ENCODE measurements around the gene SMG6.

The SMG6 gene

DNA sequence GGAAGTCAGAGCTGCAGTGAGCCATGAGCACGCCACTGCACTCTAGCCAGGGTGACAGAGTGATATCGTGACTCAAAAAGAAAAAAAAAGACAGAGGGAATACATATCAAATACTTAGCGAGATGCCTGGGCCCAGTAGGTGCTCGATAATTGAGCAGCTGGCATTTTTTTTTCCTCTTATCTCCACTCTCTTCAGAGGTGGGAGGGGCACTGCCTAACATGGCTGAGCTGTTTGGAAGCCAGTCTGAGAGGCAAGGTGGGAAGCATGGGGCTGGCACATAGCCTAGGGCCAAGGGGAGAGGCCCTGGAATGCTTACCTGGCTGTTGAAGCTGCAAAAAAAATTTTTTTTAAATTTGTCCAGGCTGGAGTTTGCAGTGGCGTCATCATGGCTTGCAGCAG, 210.2 kb downstream of the SMG6 start:
- no peak for DNase-seq

DNA sequence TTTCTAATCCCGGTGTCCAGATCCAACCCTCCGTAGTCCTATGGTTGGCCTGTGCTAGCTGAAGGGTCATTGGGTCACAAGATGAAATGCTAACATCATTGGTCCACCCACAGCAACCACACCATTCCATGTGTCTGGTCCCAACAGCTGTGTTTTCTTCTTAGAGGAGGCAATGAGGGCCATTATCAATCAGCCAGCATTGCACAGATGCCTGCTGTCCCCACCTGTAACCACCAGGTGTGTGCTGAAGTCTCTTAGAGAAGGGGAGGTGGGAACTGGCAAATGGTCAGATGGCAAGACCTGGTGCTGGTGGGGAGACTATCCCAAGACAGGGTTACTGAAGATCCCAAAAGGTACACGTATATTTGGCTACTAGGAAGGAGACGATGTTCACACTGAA, 211.3 kb downstream of the SMG6 start:
- no peak for DNase-seq

DNA sequence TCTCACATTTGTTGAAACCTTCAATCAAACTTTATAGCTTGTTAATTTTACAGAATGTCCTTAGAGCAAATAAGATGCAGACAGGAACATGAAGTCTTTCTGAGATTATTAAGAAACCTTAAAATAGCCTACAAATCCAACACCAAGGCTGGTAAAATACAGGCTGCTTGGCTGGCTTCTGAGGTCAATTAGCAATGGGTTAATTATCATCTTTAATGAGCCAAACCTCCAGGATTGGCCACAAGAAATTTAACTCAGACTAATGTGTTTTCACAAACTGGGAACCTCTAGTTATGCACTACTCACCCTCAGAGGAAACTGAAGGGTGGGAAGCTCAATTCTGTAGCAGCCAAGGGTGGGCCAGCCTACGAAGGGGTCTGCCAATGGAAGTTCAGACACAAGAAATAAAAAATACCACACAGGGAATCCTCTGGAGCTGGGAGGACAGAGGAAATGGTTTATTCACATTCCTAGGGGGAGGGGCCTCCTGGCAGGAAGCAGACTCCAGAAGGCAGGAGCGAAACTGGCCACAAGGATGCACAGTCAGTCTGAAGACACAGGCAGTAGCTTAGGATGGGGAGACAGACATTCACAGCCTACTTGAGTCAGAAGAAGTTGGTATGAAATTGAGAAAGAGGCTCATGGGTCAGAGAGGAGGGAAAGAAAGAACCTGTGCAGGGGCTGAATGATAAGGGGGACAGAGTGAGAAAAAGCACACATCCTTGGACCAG, 212.6 kb downstream of the SMG6 start:
- DNase-seq: no peak

DNA sequence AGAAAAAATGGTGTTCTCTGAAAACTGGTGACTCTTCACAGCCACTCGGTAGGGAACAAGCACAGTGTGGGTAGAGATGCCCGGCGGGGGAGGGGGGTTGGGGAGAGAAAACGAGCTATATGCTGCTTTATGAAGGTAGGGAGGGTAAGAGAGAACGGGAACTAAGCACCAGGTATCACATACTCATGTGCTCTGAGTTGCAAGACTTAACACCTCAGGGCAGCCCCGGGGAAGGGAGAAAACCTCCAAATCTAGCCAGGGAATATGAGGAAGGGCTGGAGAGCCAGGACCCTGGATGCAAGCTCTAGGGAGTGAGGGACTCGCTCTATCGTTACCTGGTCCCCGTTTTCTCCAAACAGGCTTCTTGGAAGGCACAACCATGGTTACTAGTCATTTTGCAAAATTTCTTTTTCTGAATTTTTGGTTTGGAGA, 213.4 kb downstream of the SMG6 start:
- DNase-seq: peak; percentile 32

DNA sequence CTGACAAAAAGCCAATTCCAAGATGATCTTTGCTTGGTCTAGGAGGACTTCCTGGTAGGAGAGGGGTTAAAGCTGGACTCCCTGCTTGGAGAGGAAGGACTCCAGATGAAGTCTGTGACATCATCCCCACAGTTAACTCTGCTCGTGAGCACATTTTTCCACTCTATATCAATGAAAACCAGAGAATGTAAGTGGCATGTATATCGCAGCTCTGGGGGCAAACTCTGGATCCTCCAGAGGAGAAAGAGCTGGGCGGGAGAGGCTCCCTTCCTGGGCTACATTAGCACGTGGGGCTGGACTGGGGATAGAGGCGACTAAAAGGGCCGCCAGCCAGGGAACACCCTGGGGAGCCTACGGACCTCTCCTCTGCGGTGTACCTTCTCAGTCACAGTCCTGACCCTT, 214.6 kb downstream of the SMG6 start:
- no peak for DNase-seq

DNA sequence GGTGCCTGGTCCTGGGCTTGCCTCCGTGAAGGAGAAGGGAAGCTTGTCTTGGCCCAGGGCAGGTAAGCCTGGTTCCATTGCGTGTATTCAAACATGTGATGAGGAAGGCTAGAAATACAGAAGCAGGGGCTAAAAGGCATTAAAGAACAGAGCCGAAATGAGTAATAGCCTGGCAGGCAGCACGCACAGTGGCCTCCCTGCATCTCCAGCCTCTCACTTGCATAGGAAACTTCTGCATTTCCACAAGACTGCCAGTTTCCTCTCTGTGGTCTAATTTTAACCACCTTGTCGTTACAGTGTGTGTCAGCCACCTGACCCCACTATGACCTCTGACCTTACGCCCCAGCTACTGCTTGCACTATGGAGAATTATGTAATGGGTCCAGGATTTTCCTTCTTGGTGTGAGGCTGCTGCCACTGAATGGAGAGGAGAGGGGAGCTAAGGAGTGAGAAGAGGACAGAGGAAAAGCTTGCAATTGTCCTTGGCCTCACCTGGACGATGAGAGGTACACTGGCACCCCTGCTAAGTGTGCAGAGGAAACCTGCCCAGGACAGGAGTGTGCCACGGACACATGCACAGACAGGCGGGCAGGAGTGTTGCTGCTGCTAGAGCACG, 215.9 kb downstream of the SMG6 start:
- peak; percentile 73 for DNase-seq

DNA sequence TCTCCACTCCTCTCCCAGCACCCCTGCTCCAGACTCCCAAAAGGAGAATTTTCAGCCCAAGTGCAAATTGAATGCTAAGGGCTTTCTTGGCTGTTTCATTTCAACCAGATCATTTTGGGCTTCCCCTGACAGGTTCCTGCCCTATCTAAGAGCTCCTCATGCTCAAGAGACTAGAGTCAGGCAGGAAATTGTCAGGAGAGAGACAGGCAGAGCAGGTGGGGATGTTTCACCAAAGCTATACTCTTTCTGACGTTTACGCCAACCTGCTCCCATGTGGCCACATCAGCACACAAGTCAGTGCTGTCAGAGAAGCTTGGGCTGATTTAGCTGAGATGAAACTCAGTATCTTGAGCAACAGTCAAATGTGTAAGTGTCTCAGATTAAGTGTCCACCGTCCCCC, 217.3 kb downstream of the SMG6 start:
- DNase-seq: no peak

DNA sequence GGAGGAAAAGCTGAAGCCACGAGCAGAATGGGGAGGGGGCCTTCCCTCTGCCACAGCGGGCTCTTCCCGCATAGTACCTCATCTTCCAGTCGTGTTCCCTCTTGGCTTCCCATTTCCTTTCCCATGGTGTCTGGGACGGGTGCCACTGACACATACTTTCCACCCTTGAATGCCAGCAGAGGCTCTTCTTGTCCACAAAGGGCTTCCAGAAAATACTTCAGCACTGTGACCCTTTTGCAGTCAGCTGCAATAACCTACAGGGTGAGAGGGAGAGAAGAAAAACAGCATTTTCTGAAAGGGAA, 218.0 kb downstream of the SMG6 start:
- DNase-seq: no peak

DNA sequence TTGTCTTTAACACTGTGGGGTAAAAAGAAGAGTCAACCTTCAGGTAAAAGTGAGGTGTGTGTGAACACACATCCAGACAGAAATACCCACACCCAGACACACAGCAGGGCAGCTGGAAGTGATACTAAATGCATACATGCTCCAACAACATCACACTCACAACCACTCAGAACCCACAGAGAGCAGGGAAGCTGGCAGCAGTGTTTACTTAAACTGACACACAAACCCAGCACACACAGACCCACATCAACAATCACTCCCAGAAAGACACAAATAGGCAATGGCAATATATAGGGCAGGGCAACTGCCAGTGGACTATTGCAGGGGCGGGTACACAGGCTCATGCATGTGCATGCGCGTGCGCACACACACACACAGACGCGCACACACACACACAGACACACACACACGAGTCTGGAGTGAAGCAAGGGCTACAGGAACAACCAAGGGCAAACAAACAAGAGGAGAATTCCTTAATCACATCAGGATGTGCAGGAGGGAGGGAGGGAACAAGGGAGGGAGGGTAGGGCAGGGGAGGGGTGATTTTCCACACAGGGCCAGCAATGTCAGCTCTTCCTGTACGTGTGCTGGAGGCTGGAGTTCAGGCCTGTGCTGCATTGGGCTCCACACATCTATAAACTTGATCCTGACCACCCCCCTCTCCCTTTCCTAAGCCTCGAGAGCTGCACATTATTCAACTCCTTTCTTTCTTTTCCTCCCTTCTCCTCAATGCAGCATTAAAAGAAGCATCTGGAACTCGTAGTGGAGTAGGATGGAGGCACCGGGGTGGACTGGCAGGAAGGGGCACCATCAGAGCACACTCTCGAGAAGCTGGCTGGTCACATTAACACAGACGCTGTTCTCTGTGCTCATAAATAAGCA, 218.6 kb downstream of the SMG6 start:
- no peak for DNase-seq

DNA sequence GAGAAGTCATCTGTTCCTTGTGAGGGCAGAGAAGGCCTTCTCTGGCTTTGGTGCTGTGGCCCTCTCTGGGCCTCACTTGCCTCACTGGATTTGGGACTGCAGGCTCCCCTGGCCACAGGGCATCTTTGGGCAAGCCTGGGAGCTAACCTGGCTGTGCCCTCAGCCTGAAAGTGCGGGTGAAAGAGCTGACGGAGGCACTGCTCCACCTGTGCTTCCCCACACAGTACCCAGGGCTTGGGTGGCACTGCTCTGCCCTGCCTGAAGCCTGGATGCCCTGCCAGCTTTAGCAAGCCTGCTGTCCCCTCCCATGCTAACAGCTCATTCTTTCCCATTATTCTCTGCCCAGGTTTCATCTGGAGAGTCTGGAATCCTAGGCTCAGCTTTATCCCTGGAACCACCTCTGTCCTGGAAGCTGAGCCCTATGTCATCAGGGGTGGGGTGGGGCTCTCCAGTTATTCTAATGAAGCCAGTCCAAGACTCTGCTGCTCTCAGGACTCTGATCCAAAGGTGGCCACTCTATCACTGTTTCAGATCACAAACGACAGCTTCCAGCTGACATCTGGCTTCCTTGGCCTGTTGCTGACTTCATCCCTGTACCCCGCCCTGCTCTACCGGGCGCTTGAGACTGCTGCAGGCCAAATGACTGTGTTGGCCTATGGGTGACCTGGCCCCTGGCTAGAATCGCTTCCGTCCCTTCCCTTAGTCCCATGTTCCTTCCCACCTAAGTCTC, 219.4 kb downstream of the SMG6 start:
- DNase-seq: no peak

DNA sequence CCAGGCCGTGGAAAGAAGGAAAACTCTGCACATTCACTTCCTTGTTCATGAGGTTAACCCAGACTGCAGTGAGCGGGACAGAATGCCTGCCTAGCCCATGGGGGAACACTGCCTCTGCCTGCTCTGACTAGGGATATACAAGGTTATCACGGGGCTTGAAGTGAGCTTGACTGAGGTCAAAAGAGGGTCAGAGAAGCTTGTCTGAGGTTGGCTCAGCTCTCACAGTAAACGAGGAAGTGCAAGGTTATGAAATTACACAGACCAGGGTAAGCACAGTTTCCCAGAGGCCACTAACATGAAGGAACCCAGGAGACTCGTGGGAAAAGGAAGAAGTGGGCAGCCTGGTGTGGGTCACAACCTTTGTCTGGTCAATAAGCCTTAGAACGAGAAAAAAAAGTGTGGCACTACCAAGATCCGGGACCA, 220.0 kb downstream of the SMG6 start:
- no peak for DNase-seq

DNA sequence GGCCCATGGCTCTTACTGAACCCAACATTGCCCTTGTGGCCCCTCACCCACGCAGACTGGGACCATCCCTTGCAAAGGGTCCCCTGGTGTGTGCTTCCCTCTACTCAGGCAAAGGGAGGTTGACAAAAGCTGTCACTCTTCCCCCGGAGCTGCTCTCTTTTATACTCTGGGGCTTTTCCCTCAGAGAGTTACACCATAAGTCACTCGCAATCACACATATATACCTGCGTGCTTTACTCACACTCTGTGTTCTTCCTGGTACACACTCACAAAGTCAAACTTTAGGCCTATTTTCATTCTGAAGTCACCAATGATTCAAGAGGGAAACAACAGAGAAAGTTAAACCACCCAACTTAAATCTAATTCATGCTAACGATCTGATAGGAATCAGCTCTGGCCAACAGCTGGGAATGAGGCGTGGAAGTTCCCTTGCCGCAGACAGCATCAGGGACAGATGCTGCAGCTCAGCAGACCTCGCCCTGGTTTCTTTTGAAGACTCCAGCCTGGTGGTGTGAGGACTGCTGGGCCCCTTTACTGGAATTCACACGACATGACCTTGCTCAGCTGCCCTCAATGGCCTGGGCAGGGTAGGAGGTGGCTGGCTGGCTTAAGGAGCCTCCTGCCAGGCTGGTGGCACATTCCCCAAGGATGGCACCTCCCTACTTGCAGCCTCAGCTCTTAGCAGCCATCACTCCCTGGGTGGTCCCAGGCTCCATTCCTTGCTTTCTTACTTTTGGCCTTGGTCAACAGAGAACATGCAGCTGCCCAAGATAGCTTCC, 221.4 kb downstream of the SMG6 start:
- no peak for DNase-seq

DNA sequence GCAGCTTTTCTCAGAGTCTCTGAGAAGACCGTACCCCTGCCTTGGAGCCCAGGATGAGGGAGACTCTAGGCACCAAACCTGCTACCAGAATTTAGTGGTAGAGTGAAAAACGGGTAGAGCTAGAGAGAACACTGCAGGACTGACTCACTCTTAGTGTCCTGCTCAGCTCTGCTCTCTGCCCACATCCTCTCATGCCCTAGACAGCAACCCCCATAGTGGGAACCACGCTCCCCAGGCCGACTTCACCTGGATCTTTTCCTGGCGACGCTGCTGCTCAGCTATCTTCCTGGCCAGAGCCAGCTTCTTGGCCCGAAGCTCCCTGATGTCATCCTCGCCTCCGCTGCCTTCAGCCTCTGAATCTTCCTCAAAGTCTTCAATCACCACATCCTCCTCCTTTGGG, 222.0 kb downstream of the SMG6 start:
- no peak for DNase-seq

DNA sequence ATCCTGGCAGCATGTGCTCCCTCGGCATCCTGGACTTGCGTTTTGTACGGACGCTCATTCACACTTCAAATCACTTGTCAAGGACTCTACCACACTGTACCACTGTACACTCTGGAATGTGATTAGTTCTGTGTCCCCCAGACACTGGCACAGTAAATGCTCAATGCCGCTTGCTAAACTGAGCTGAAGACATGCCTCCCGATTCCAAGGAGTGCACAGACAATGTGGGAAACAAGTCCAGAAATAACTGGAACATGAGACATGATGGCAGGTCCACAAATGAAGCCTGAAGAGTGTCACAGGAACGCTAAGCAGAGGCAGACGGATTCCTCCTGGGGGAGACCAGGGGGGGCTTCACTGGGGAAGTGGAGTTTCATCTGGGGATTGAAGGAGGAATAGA, 226.5 kb downstream of the SMG6 start:
- DNase-seq: no peak

DNA sequence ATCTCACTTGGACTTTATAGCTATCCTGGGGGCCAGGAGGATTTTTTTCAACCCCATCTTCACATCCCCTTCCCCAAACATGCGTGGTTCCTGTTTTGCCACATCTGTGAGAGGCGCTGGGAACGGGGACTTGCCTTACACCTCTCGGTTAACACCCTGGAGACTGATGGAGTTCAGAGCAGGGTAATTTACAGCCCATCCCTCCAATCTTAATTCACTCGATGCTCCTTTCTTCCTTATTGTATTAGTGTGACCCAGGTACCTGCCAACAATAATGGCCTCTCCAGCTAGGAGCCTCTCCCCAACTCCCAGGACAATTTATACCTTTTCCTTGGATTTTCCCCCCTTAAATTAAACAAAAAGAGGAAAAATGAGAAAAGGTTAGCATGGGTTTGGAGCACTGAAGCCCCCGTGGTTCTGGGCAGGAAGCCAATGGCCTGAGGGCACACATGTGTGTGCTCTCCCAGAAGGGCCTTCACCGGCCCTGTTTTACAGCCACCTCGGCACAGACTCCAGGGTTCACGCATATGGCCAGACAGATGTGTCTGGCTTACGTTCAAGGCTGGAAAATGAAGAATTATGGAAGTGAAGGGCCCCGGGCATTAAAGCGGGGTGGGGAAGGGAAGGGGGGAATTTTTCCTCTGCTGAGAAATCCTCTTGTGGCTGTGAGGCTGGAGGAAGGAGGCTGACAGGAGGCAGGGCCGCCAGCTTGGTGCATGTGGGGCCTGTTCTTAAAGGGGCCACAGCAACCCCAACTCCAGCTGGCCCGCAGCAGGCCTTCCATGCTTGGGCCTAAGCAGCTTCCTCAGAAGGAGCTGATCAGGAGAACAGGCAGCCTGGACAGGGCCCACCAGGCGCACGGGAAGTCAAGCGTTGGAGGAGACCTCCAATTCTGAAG, 227.2 kb downstream of the SMG6 start:
- DNase-seq: no peak

DNA sequence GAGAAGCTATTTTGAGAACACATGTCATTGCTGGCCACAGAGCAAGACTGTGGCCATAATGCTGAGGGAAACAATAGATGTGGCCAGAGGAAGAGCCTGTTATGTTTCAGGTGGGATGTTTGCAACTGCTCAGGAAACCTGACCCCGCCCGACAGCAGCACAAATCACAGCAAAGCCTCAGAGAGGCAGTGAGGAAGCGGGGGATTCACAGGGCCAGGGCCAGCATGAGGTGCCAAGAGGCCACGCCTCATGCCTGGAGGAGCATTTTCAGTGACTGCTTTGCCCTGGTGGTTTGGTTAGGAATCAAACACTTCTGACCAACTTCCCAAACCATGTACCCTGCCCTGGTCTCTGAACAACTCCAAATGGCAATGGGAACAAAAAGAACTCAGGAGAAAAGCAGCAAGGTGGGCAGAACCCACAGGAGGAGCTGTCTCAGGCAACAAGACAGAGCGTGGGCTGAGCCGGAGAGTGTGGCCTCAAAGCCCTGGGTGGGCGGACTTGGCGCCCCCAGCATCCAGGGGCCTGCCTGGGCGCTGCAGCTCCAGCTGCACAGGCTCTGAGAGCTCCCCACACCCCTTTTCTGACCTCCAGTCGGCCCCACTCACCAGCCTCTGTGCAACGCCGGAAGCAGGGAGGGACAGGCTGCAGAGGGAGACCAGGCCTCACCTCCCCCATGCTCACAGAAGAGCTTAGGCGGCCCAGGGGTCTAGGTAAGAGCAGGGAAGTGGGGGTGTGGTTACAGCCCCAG, 228.1 kb downstream of the SMG6 start:
- no peak for DNase-seq

DNA sequence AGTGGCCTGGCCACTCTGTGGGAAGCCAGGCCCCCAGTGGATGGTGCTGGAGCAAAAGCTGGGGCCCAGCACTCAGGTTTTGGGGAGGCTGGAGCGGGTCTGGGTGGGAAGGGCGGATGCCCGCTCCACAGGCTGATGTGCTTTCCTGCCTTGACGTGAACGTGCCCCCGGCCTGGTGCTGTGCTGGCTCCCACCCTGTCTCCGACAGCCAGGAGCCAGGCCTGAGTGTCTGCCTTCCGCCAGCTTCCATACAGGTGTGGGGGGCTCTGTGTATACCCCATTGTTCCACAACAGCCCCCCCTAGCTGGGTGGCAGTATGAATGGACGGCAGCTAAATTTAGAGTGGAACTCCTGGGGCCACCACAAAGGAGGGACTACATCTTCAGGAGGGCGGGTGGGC, 228.7 kb downstream of the SMG6 start:
- DNase-seq: no peak

DNA sequence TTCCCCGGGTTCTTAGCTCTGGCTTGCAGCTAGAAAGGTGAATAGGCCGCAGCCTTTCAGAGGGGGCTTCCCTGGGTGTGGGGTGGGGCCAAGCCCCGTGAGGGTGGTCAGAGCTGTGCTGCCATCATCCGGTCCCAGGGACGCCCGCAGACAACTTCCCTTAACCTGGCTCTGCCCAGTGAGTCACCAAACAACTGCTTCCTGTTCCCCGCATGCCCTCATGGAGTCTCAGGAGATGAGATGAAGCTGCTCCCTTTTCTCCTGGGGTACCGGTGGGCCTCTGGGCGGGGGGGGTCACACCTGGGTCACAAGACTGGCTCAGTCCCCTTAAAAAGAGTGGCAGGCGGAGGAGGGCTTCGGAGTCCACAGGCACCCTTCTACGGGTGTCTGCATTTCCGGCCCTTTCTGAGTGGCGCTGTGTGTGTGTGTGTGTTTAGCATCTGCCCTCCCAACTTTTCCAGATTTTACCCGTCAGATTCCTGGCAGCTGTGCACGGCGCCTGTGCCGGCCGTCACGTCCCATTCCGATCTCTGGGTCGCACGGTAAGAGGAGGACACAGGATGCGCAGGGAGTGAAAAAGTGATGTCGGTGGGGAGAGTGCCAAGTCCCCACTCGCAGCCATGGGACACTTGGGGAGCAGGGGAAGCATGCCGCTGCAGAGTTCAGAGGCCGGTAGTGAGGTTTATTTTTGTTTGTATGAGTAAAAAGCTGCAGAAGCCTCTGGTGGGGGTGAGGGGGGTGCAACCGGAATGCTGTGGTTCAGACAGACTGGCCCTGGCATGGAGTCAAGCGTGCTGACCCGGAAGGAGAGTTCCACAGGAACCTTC, 231.9 kb downstream of the SMG6 start:
- no peak for DNase-seq

DNA sequence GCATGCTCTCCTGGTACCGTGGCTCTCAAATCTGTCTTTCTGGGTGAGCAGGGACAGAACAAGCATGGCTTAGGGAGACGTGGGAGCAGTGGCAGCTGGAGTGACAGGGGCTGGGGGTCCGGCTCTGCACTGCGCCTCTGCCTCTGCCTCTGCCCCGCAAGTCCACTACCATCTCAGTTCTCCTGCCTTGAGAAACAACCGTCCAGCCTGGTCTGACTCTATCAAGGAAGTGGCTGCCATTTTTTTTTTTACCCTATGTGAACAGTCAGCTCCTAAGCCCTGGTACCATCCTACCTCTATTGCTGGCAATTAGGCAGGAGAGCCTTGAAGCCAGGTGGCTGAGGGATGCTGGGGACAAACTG, 232.6 kb downstream of the SMG6 start:
- no peak for DNase-seq
